ENCODE measurements around the gene PLSCR4. TPM values are rescaled to one million over a fixed set of nuclear protein-coding genes. Genes with fewer than 3 reads are reported as not detected.
A peak's percentile ranks its signal among the peaks of the same experiment; 100 is the strongest.

The PLSCR4 gene
- total and polyA plus RNA-seq, 2 of the 4 experiments (the other 2 are of a cell fraction), result 3.8 to 4.4 TPM

DNA sequence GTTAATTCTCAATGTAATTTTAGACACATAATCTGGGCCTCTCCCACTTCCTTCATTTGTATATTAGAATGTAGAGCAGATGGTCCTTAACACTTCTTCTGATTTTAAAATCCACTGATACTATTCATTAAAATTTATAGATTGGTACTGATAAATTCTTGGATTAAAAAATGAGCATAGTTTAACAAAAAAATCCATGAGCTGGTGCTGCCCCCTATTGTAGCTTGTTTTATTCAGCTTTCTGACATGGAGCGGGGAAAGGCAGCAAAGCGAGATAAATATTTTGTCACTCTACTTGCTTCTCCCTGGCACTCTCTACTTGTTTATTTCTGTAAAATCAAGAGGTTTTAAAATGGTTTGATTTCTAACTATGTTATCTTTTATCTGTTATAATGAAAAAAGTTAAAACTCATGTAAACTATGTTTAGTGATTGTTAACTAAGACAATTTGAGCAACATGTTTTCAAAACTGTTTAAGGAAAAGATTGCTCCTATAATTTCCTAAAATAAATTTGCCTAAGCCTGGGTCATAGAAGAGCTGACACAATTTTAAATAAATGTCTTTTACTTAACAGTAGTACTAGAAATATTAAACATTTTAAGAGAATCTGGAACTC lies 63.5 kb downstream of the PLSCR4 start:
- H2BK120ac ChIP-seq (ENCODE audit: low read depth, low read length), result no peak overlapping the region
- H3K36me3 ChIP-seq (ENCODE audit: control insufficient read depth, insufficient read depth, low read length), result no peaks in the 10 kb centered on the region
- H3K79me1 ChIP-seq (ENCODE audit: low read depth in 1 of 2, low read length in 2 of 2), result no peaks in the 10 kb centered on the region; a peak in 1 of 4 replicates
- H3K9me3 ChIP-seq (ENCODE audit: control insufficient read depth, insufficient read depth, low read length), result no peaks in the 10 kb centered on the region
- H4K20me1 ChIP-seq (ENCODE audit: insufficient read depth, low read length), result no peaks in the 10 kb centered on the region
- H3K56ac ChIP-seq (ENCODE audit: extremely low read depth, insufficient read depth, low read length), result no peak overlapping the region
- no peak overlapping the region for H3K4ac ChIP-seq (ENCODE audit: low read depth, low read length)
- H2BK5ac ChIP-seq (ENCODE audit: low read depth, low read length, poor library complexity, severe bottlenecking), result no peak overlapping the region
- DNase-seq (peak; percentile 55), ATAC-seq (ENCODE audit: low read depth) (peak; percentile 60; the same call in 1 of the 2 replicates)
- no TSS peak for BruUV-seq (replicated peaks)
- TF ChIP-seq USF2 (IDR thresholded peaks at IDR 0.05; ENCODE audit: low read depth, low read length) (no peak), CEBPB (IDR thresholded peaks at IDR 0.05; ENCODE audit: low read depth, low read length) (no peak), MAFK (IDR thresholded peaks at IDR 0.05; ENCODE audit: low read depth, low read length) (peak; percentile 25; the same call in 1 of the 2 replicates), SMC3 (IDR thresholded peaks at IDR 0.05; ENCODE audit: low read depth, low read length) (peak; percentile 72), ELK1 (IDR thresholded peaks at IDR 0.05; ENCODE audit: borderline replicate concordance, low read depth, low read length) (no peak), RFX5 (IDR thresholded peaks at IDR 0.05; ENCODE audit: low read depth, low read length) (no peak), MXI1 (IDR thresholded peaks at IDR 0.05; ENCODE audit: borderline replicate concordance, low read depth, low read length) (no peak), RCOR1 (IDR thresholded peaks at IDR 0.05; ENCODE audit: insufficient replicate concordance, low read length) (no peak), RAD21 (IDR thresholded peaks at IDR 0.05; ENCODE audit: low read length) (peak; percentile 84), NFE2L2 (IDR thresholded peaks at IDR 0.05; ENCODE audit: low read depth, low read length) (no peak), POLR2A (IDR thresholded peaks at IDR 0.05; ENCODE audit: low read depth, low read length) (no peak), CHD1 (IDR thresholded peaks at IDR 0.05; ENCODE audit: low read depth, low read length) (no peak), BHLHE40 (IDR thresholded peaks at IDR 0.05; ENCODE audit: low read depth, low read length) (no peak)
- TF ChIP-seq, protein P1, sequence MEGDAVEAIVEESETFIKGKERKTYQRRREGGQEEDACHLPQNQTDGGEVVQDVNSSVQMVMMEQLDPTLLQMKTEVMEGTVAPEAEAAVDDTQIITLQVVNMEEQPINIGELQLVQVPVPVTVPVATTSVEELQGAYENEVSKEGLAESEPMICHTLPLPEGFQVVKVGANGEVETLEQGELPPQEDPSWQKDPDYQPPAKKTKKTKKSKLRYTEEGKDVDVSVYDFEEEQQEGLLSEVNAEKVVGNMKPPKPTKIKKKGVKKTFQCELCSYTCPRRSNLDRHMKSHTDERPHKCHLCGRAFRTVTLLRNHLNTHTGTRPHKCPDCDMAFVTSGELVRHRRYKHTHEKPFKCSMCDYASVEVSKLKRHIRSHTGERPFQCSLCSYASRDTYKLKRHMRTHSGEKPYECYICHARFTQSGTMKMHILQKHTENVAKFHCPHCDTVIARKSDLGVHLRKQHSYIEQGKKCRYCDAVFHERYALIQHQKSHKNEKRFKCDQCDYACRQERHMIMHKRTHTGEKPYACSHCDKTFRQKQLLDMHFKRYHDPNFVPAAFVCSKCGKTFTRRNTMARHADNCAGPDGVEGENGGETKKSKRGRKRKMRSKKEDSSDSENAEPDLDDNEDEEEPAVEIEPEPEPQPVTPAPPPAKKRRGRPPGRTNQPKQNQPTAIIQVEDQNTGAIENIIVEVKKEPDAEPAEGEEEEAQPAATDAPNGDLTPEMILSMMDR (conservative IDR thresholded peaks at IDR 0.05; ENCODE audit: low read depth, low read length), result peak; percentile 75
- dilution Hi-C loops (cut with HindIII; ENCODE audit: low sequenced_read_pairs, unreplicated experiment), result no loop called here
- CTCF ChIA-PET, result interaction anchor here (0.7 to 4.9 kb wide), 10 partner anchors 8 to 390 kb away, joined by 3 to 29 read pairs (median 3); partner anchors contain the start of gene PLOD2
- intact Hi-C loops (cut with micrococcal nuclease), result loop anchor here (1.0 kb wide), 3 partner anchors 26 to 410 kb away; partner anchors contain the start of gene PLOD2
- no peaks in the 10 kb centered on the region for H3K9me1 ChIP-seq (ENCODE audit: insufficient read depth, low read length)
- no peaks in the 10 kb centered on the region for H3K4me1 ChIP-seq (ENCODE audit: control insufficient read depth, insufficient read depth, low read length)
- POLR2A ChIA-PET (ENCODE audit: unreplicated experiment), result no interaction called here
- H2BK15ac ChIP-seq (ENCODE audit: low read depth, low read length), result no peak overlapping the region
- in situ Hi-C loops (cut with MboI; ENCODE audit: low sequenced_read_pairs), result no loop called here
- H2AK9ac ChIP-seq (replicated peaks; ENCODE audit: low read depth, low read length, poor library complexity), result no peak overlapping the region
- H2BK20ac ChIP-seq (ENCODE audit: low read depth, low read length), result no peak overlapping the region
- H3K23ac ChIP-seq (ENCODE audit: low read depth, low read length), result no peak overlapping the region
- no peak overlapping the region for H4K5ac ChIP-seq (ENCODE audit: low read depth, low read length)
- H3K18ac ChIP-seq (ENCODE audit: low read depth, low read length), result no peak overlapping the region
- no peak overlapping the region for H4K91ac ChIP-seq (ENCODE audit: insufficient read depth, low read depth, low read length)
- no peak overlapping the region for H3K27ac ChIP-seq (ENCODE audit: insufficient read depth, low read length)
- no peak overlapping the region for H2AFZ ChIP-seq (replicated peaks; ENCODE audit: low read length, poor library complexity)
- no peak overlapping the region for H4K8ac ChIP-seq (ENCODE audit: low read depth in 2 of 2, low read length in 2 of 2)
- no peaks in the 10 kb centered on the region for H3K27me3 ChIP-seq (ENCODE audit: control insufficient read depth, insufficient read depth, low read length)
- WGBS, 2 experiments (ENCODE audit: extremely low coverage in 2 of 2, insufficient read length in 1 of 2), result no CpG with 5 or more reads among the region's 2 CpGs
- no peak overlapping the region for H2AK5ac ChIP-seq (ENCODE audit: low read depth, low read length)
- H3K14ac ChIP-seq (replicated peaks; ENCODE audit: low read depth, low read length), result no peak overlapping the region
- H3K4me2 ChIP-seq (ENCODE audit: low read depth, low read length), result no peak overlapping the region
- no peak overlapping the region for H3K4me3 ChIP-seq (ENCODE audit: insufficient read depth, low read depth, low read length)
- H3K9ac ChIP-seq (ENCODE audit: low read depth, low read length), result no peak overlapping the region
